GM21423 (cell line): ENCODE measurements around the gene RRAGD.
"Not testable (repeated sequence)": the region's sequence is repeated elsewhere in the genome, so short reads cannot be mapped to it uniquely, and the experiment has no call there.

Experiments
- ATAC-seq: cut with Tn5 transposase; IDR thresholded peaks from one replicate; pipeline ENCODE4 v1.9.1; 2021; ENCODE audit warnings: mild to moderate bottlenecking, moderate library complexity; ENCODE audit not compliant: unreplicated experiment

Gene RRAGD

GRCh38 chr6:89413006-89413400, 930 bp upstream of the RRAGD start:
- ATAC-seq = no peak

GRCh38 chr6:89411145-89412070, 665 bp downstream of the RRAGD start:
- peak; percentile 29 for ATAC-seq

- ATAC-seq = no peak
Observed at GRCh38 chr6:89410788-89411144, 1.3 kb downstream of the RRAGD start.

GRCh38 chr6:89410231-89410761, 1.8 kb downstream of the RRAGD start:
- no peak for ATAC-seq

- no peak for ATAC-seq
Observed at GRCh38 chr6:89409461-89410035, 2.5 kb downstream of the RRAGD start.

- ATAC-seq = no peak
Observed at GRCh38 chr6:89406141-89406540, 5.9 kb downstream of the RRAGD start.

- no peak for ATAC-seq
Observed at GRCh38 chr6:89404512-89404911, 7.6 kb downstream of the RRAGD start.

GRCh38 chr6:89402776-89403175, 9.3 kb downstream of the RRAGD start:
- ATAC-seq = no peak

GRCh38 chr6:89400912-89401399, 11.1 kb downstream of the RRAGD start:
- no peak for ATAC-seq

GRCh38 chr6:89400050-89400449, 12.0 kb downstream of the RRAGD start:
- ATAC-seq = no peak

GRCh38 chr6:89398762-89399525, 13.1 kb downstream of the RRAGD start:
- ATAC-seq = no peak

GRCh38 chr6:89397884-89398283, 14.2 kb downstream of the RRAGD start:
- ATAC-seq = not testable (repeated sequence)

- ATAC-seq = no peak
Observed at GRCh38 chr6:89393659-89394058, 18.4 kb downstream of the RRAGD start.

GRCh38 chr6:89392823-89393222, 19.2 kb downstream of the RRAGD start:
- no peak for ATAC-seq

- no peak for ATAC-seq
Observed at GRCh38 chr6:89388846-89389245, 23.2 kb downstream of the RRAGD start.

- peak; percentile 95 for ATAC-seq
Observed at GRCh38 chr6:89387516-89388201, 24.4 kb downstream of the RRAGD start.

- peak; percentile 20 for ATAC-seq
Observed at GRCh38 chr6:89386917-89387491, 25.1 kb downstream of the RRAGD start.

- ATAC-seq = no peak
Observed at GRCh38 chr6:89385846-89386245, 26.2 kb downstream of the RRAGD start.

- peak; percentile 29 for ATAC-seq
Observed at GRCh38 chr6:89385156-89385667, 26.9 kb downstream of the RRAGD start.

GRCh38 chr6:89381031-89381430, 31.0 kb downstream of the RRAGD start:
- ATAC-seq = no peak
